Measurements from ENCODE around the gene SNX32. TPM values are rescaled to one million over a fixed set of nuclear protein-coding genes. Genes with fewer than 3 reads are reported as not detected.

The SNX32 gene
- total and polyA plus RNA-seq, 9 of the 15 experiments (the other 6 are each of a cell fraction or from before 2014, with no cell fraction given): 0.03 TPM; not detected in 7

- TF ChIP-seq, protein P1, sequence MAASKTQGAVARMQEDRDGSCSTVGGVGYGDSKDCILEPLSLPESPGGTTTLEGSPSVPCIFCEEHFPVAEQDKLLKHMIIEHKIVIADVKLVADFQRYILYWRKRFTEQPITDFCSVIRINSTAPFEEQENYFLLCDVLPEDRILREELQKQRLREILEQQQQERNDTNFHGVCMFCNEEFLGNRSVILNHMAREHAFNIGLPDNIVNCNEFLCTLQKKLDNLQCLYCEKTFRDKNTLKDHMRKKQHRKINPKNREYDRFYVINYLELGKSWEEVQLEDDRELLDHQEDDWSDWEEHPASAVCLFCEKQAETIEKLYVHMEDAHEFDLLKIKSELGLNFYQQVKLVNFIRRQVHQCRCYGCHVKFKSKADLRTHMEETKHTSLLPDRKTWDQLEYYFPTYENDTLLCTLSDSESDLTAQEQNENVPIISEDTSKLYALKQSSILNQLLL (CRISPR knock-in tag; IDR thresholded peaks at IDR 0.05; ENCODE audit: borderline replicate concordance): no peak
- TF ChIP-seq MCM3 (IDR thresholded peaks at IDR 0.05): no peak
- no peak for TF ChIP-seq TBP (optimal IDR thresholded peaks at IDR 0.05; ENCODE audit: low read depth, low read length)
- TF ChIP-seq DPF2 (IDR thresholded peaks at IDR 0.05): peak; percentile 77
- TF ChIP-seq SMARCE1 (IDR thresholded peaks at IDR 0.05): peak; percentile 60; the same call in 1 of the 2 replicates
- TF ChIP-seq, protein P2, sequence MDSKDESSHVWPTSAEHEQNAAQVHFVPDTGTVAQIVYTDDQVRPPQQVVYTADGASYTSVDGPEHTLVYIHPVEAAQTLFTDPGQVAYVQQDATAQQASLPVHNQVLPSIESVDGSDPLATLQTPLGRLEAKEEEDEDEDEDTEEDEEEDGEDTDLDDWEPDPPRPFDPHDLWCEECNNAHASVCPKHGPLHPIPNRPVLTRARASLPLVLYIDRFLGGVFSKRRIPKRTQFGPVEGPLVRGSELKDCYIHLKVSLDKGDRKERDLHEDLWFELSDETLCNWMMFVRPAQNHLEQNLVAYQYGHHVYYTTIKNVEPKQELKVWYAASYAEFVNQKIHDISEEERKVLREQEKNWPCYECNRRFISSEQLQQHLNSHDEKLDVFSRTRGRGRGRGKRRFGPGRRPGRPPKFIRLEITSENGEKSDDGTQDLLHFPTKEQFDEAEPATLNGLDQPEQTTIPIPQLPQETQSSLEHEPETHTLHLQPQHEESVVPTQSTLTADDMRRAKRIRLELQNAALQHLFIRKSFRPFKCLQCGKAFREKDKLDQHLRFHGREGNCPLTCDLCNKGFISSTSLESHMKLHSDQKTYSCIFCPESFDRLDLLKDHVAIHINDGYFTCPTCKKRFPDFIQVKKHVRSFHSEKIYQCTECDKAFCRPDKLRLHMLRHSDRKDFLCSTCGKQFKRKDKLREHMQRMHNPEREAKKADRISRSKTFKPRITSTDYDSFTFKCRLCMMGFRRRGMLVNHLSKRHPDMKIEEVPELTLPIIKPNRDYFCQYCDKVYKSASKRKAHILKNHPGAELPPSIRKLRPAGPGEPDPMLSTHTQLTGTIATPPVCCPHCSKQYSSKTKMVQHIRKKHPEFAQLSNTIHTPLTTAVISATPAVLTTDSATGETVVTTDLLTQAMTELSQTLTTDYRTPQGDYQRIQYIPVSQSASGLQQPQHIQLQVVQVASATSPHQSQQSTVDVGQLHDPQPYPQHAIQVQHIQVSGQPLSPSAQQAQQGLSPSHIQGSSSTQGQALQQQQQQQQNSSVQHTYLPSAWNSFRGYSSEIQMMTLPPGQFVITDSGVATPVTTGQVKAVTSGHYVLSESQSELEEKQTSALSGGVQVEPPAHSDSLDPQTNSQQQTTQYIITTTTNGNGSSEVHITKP (IDR thresholded peaks at IDR 0.05; ENCODE audit: partially characterized antibody): peak; percentile 86
- no peak for TF ChIP-seq HES1 (IDR thresholded peaks at IDR 0.05; ENCODE audit: low read depth)
- no peak for TF ChIP-seq KAT8 (IDR thresholded peaks at IDR 0.05; ENCODE audit: low read depth)
- TF ChIP-seq TCF7 (IDR thresholded peaks at IDR 0.05; ENCODE audit: borderline replicate concordance): no peak
- TF ChIP-seq, protein P3, sequence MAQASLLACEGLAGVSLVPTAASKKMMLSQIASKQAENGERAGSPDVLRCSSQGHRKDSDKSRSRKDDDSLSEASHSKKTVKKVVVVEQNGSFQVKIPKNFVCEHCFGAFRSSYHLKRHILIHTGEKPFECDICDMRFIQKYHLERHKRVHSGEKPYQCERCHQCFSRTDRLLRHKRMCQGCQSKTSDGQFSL (CRISPR knock-in tag; IDR thresholded peaks at IDR 0.05): peak; percentile 79
- TF ChIP-seq, protein P3 (tag; IDR thresholded peaks at IDR 0.05): no peak
- no peak for TF ChIP-seq ZNF174 (CRISPR knock-in tag; IDR thresholded peaks at IDR 0.05)
- TF ChIP-seq RBFOX2 (IDR thresholded peaks at IDR 0.05; ENCODE audit: low read depth, low read length): peak; percentile 98
- TF ChIP-seq CREBBP (IDR thresholded peaks at IDR 0.05; ENCODE audit: low read depth, low read length): no peak
- no peak for TF ChIP-seq TFAM (CRISPR knock-in tag; conservative IDR thresholded peaks at IDR 0.05)
- TF ChIP-seq, protein P4, sequence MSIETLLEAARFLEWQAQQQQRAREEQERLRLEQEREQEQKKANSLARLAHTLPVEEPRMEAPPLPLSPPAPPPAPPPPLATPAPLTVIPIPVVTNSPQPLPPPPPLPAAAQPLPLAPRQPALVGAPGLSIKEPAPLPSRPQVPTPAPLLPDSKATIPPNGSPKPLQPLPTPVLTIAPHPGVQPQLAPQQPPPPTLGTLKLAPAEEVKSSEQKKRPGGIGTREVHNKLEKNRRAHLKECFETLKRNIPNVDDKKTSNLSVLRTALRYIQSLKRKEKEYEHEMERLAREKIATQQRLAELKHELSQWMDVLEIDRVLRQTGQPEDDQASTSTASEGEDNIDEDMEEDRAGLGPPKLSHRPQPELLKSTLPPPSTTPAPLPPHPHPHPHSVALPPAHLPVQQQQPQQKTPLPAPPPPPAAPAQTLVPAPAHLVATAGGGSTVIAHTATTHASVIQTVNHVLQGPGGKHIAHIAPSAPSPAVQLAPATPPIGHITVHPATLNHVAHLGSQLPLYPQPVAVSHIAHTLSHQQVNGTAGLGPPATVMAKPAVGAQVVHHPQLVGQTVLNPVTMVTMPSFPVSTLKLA (conservative IDR thresholded peaks at IDR 0.05): peak; percentile 98 to 99
- TF ChIP-seq BRD9 (IDR thresholded peaks at IDR 0.05; ENCODE audit: low read depth, partially characterized antibody): peak; percentile 34
- TF ChIP-seq GMEB1 (CRISPR knock-in tag; IDR thresholded peaks at IDR 0.05): no peak
- no peak for TF ChIP-seq ZSCAN32 (CRISPR knock-in tag; IDR thresholded peaks at IDR 0.05)
These were observed 65.8 kb downstream of the SNX32 start (continued) for GRCh38 chr11:65899356-65900124.
